Measurements from ENCODE around the gene RAP1GAP2.

RAP1GAP2 gene

DNA sequence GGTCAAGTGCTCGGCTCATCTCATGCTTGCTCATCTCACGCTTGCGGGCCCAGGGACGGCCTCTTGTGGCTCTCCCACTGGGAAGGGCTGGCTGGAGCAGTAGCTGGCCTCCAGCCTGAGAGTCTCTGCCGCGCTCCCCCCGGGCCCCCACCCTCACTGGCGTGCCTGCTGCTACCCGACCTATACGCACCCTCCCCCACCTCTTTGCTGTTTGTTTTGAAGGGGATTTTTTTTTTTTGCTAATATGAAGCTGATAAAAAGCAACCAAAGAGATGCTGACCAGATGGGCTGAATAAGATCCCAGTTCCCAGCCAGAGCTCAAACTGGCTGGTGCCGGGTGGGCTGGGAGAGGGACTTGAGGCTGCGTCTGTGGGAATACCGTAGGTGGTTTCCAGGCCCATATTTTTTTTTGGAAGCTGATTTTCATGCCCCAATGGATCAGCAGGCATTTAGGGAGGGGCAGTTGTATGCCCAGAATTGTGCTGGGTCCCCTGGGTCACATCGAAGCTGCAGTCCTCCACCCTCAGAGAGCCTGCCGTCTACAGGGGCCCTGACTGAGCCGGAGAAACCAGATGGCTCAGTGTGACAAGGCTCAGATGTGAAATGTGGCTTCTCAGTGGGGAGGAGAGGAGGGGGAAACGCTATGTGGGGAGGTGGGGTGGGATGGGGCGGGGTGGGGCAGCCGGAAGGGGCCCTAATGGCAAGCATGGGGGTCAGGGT is 115.0 kb downstream of the RAP1GAP2 start:
- DNase-seq (ENCODE audit: low read depth, low spot score) = no peak

DNA sequence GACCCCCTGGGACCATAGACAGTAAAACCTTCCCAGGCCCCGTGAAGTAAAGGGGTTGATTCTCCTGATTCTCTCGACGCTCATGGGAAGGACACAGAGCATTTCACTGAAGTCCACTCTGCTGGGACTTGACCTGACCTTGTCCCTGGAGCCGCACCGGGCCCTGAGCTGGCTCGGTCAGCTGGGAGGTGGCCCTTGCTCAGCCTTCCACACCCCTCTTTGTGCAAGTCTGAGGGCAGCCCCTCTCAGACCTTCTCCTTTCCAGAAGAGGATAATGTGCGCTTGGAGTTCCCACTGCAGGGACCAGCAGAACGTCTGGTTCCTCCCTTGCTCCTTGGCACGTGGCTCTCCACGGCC is 115.5 kb downstream of the RAP1GAP2 start:
- no peak for DNase-seq (ENCODE audit: low read depth, low spot score)

DNA sequence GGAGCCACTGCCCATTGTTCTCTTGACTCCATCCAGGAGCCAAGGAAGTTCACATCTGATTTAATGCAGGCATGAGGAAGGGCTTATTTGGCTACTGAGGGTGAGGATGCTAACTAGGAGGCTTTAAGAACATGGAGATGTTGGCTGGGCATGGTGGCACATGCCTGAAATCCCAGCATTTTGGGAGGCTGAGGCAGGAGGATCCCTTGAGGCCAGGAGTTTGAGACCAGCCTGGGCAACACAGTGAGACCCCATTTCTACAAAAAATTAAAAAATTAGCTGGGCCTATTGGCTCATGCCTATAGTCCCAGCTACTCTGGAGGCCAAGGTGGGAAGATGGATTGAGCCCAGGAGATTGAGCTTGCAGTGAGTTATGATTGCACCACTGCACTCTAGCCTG is 116.5 kb downstream of the RAP1GAP2 start:
- DNase-seq (ENCODE audit: low read depth, low spot score) = no peak

DNA sequence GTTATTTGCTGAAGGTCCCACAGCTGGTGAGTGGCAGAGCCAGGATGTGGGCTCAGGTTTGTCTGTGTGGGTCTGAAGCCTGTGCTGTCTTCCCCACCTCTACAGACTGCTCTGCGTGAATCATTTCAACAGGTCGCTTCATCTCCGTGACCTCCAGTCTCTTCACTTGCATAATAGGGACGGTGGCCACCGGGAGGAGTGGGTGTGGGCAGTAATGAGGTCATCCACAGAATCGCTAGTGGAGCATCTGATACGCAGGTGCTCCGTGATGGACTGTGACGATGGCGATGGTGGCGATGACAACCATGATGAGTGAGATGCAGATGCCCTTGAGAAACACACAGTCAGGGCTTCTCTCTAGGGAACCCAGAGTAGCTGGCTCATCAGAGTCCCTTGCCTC is 120.2 kb downstream of the RAP1GAP2 start:
- DNase-seq (ENCODE audit: low read depth, low spot score) = no peak

DNA sequence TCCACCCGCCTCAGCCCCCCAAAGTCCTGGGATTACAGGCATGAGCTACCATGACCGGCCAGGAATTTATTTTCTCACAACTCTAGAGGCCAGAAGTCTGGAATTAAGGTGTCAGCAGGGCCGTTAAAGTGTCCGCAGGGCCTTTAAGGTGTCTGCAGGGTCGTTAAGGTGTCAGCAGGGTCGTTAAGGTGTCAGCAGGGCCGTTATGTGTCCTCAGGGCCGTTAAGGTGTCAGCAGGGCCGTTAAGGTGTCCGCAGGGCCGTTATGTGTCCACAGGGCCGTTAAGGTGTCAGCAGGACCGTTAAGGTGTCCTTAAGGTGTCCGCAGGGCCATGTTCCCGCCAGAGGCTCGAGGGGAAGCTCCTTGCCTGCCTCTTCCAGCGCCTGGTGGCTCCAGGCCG is 125.2 kb downstream of the RAP1GAP2 start:
- DNase-seq (ENCODE audit: low read depth, low spot score) = no peak

DNA sequence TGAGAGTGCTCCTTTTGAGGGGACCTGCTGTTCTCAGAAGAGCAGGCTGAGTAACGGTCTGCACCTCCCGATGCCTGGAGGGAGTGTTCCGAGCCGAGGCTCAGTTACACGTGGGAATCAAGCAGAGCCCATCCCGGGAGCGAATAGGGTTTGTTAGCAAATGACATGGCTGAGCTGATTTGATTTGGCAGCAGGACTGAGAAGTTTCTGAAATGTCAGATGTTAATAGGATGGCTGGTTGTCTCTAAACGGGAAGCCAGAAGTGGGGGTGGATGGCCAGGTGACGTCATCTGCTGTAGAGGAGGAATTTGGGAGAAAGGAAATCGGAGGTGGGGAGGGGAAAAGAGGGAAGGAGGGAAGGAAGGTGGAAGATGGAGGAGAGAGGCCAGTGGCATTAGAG is 128.0 kb downstream of the RAP1GAP2 start:
- DNase-seq (ENCODE audit: low read depth, low spot score) = no peak

DNA sequence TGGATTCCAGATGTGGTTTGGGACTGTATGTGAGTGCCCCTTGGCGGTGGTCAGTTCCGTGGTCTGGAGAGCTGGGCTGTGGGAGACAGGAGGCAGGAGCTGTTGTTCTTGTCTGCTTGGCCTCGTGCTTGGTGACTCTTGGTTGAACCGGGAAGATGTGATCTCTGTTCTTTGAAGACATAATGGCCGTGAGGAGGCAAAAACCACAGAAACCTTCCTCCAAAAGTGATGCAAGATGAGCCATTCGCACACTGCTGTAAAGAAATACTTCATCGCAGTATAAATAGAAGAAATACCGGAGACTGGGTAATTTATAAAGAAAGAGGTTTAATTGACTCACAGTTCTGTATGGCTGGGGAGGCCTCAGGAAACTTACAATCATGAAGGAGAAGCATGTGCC is 128.8 kb downstream of the RAP1GAP2 start:
- no peak for DNase-seq (ENCODE audit: low read depth, low spot score)

DNA sequence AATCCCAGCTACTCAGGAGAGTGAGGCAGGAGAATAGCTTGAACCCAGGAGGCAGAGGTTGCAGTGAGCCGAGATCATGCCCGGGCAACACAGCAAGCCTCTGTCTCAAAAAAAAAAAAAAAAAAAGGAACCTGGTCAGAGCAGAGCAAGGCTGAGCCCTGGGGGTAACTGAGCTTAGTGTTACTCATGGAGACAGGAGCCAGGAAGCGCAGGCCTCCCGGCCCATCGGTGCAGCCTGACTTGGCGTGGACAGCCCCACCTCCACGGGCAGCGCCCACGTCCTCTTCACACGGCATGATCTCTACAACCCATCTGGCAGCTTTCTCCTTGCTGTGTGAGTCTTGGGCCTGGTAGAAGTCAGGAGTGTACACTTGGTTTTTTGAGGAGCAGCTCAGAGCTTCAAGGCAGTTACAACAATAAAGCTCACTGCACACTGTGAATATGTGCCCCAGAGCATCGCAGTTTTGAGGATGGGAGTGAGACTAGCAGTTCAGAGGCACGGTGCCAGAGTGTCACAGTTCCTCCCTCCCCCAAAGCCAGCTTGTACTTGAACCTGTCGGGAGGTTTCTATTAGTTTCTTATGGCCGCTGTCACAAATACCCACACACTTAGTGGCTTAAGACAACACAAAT is 129.9 kb downstream of the RAP1GAP2 start:
- no peak for DNase-seq (ENCODE audit: low read depth, low spot score)

DNA sequence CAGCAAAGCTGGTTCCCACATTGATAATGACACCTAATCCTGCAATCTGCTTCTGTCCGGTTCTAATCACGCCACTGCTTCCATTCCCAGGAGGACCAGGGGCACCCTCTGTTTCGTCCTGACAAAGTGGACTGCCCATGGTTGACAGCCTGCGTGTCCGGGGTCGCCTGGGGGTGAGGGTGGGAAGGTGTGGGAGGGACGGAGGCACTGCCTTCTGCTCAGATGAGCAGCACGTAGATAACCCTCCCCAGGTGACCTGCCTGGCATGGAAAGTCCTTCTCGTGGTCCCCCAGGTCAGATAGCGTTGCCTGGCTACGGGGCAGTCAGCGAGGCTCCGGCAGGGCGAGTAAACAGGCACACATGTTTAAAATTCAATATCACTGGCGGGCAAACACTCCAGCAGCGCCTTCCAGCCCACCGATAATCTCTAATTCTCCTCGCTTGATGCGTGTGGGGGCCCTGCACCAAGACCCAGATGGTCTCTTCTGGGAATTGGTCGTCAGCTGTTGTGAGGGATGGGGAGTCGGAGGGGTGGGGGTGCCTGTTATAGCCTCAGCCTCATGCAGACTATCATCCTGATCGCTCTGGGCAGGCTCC is 132.2 kb downstream of the RAP1GAP2 start:
- DNase-seq (ENCODE audit: low read depth, low spot score) = no peak

DNA sequence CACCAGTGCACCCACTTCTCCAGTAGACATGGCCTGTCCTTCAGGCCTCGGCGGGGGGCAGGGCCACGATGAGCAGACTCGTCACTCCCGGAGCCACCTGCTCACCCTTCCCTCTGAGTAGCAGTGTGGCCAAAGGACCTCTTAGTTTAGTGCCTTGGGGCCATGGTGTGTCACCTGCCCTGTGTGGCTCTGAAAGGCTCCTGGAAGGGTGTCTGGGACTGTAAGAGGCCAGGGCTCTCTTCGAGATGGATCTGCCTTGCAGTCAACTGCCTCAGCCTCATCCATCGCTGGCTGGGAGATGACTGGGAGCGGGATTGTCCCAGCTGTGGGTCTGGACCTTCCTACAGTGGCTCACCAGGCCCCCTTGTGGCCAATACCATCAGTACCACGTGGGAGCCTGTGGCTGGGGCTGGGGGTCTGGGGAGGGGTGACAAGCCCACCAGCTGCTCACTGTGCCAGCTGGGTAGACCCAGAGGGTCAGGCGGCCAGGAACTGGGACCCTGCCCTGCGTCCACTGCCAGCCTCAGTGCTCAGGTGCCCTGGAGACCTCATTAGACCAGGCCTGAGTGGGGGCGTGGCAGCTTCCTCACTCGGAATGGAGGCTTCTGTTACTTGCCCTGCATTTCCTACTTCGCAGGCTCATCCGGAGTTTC is 133.8 kb downstream of the RAP1GAP2 start:
- no peak for DNase-seq (ENCODE audit: low read depth, low spot score)

DNA sequence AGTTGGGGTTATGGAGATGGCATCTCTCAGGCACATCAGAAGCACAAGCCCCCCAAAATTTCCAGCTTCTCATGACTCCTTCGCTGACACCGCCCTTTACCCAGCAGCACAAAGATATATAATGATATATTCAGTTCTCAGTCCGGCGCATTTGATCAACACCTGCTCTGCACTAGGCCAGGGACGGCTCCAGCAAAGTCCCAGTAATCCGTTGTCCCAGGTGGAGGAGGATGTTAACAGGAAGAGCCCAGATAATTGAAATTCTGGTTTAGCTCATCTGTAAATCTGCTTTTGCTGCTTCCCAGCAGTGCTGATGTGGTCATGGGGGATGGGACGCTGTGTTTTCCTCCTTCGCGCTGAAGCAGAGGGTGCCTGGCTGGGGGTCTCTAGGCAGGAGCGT is 135.6 kb downstream of the RAP1GAP2 start:
- DNase-seq (ENCODE audit: low read depth, low spot score) = no peak

DNA sequence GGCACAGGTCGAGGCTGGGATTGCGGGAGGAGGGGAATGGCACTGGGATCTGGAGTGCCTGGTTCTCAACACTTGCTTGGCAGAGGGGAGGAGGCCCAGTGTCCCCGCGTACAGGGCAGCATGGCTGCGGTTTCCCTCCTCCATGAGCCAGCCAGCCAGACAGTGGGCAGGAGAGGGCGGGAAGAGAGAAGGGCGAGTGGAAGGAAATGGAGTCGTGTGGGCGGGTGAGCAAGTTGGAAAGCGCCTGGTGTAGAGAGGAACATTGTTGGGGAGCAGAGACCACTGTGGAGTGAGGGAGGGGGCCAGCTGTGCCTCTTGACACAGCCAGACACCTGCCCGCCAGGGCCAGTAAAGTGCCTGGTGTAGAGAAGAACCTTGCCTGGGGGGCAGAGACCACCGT is 136.7 kb downstream of the RAP1GAP2 start:
- no peak for DNase-seq (ENCODE audit: low read depth, low spot score)

DNA sequence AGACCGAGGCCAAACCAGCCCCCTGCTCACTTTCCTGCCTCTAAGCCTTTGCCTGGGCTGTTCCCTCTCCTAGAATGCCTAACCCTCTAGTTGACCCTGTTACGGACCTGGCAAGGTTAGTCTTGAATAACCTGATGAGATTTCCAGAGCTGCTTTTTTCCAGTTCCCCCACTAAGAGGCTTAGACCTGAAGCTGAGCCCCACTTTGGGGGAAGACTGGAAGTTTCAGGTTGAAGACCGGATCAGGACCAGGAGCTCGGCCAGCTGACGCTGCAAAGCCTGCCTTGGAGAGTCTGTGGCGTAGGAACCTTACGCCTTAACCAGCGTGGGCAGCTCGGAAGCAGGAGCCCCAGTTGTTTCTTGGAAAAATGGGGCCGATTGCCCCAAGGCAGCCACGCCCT is 137.4 kb downstream of the RAP1GAP2 start:
- DNase-seq (ENCODE audit: low read depth, low spot score) = no peak

DNA sequence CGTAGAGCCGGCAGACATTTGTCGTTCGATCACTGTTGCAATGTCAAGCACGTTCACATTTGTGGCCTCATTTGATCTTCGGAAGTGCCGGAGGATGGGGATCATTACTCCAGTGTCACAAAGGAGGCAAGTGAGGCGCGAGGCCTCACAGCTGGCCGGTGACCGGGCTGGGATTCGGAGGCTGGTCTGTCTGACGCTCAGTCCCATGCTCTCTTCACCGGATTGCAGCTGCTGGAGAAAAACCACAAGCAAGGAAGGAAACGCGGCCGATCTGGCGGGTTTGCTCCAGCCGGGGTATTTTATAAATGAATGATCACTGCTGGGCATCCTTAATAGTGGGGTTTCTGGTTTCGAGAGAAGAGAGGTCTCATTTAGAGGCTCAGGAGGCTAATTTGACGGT is 139.4 kb downstream of the RAP1GAP2 start:
- no peak for DNase-seq (ENCODE audit: low read depth, low spot score)

DNA sequence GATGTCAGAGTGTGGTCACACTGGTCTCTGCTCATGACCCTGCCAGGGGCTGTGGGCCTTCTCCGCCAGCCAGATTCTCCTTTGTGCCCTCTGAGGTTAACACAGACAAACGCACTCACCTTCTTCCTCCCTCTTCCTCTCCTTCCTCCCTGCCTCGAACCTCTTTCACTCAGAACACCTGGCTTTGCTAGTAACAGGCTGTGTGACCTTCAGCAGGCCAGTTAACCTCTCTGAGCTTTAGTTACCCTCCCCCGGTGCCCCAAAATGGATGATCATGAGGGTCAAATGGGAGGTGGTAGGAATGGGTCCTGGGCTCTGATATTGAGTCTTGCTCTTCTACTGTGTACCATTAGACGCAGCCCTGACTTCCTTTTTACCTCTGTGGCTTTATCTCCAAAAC is 140.1 kb downstream of the RAP1GAP2 start:
- DNase-seq (ENCODE audit: low read depth, low spot score) = no peak

DNA sequence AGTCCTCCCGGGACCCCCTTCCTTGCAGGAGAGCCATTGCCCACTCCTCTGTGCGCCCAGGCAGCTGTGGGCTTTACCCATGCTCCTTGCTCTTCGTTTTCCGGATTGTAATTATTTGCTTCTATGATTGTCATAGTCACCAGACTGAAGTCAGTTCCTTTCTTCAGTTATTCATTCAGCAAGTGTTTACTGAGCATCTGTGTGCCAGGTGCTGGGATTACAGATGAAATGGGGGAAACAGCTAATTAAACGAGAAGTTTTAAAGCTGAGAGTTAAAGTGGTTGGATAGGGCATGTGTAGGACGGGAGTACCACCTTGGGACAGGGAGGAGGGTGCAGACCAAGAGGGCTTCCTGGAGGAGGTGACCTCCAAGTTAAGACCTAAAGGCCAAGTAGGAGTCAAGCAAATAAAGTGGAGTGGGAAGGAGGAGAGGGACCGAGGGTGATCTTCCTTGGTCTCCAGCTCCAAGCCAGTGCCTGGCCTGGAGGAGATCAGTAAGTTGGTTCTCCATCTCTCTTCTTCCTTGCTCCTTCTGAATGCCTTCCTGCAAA is 140.6 kb downstream of the RAP1GAP2 start:
- no peak for DNase-seq (ENCODE audit: low read depth, low spot score)

DNA sequence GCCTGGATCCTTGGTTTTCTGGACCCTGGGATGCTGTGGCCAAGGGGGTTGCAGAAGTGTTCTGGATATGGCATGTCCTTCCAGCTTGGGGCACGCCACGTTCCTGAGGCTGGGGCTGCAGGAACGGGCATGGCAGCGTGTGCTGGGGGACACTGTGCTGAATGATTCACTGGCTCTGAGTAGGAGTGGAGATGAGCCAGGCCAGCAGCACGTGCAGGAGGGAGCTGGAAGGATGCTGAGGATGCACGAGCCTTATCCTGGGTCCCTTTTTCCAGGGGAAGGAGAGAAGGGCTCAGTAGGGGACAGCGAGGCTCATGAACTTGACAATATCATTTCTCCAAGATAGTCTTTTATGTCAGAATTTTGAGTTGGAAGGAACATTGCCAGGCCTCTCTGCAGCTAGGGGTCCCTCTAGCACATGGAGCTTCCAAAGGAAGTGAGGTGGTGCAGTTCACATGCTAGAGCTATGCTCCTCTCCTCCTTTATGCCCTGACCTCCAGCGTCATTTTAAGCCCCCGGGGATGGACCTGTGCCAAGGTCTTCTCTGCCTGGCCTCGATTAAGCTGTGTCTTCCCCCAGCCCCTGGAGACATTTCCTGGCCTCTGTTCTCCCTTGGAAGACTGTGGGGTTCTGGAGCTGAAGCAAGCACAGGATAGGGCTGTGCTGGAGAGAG is 141.2 kb downstream of the RAP1GAP2 start:
- no peak for DNase-seq (ENCODE audit: low read depth, low spot score)

DNA sequence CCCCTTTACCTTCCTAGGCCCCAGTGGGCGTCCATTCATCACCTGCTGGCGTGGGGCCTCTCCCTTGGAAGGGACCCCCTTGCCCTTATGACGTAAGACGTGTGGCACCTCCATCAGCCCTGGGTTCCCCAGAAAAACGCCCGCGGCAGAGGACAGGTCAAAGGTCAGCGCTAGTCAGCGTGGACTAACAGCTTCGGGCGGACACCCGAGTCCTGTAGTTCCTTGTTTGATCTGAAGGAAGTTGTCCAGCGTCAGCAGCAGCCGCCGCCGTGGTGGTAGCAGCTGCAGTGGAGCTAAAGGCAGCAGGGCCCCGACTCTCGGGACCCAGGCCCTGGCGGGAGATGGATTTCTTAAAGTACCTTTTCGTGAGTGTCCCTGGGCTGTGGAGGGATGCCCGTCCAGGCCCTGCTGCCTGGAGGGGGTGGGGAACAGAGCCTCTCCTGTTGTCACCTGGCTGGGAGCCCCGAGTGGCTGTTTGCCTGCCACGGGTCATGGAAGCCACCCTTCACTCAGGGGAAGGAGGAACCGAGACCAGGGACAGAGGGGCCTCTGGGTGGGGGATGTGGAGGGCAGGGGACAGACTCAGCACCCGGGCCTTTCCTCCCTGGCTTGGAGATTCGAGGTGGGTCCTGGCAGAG is 143.6 kb downstream of the RAP1GAP2 start:
- no peak for DNase-seq (ENCODE audit: low read depth, low spot score)

DNA sequence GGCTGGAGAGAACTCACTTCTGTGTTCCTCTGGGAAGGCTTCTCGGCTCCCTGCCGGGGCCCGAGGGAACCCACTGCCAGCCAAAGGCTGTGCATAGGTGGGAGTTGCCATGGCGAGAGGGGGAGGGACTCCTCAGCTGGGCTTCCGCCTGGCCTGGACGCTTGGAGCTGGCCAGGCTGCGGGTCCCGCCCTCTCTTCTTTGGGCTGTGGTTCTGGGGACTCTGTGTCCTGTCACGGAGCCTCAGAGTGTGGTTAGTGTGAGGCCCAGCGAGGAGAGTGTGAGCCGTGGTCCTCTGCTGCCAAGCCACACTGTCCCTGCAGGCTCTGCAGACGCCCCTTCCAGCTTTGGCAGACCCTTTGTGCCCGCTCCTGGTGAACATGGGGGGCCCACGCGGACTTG is 144.1 kb downstream of the RAP1GAP2 start:
- no peak for DNase-seq (ENCODE audit: low read depth, low spot score)

DNA sequence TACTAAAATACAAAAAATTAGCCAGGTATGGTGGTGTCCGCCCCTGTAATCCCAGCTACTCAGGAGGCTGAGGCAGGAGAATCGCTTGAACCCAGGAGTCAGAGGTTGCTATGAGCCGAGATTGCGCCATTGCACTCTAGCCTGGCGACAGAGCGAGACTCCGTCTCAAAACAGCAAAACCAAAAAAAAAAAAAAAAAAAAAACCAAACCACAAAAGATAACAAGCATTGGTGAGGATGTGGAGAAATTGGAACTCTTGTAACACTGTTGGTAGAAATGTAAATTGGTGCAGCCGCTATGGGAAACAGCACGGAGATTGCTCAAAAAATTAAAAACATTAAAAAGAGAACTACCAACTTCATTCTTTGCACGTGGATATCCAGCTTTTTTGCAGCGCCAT is 147.7 kb downstream of the RAP1GAP2 start:
- DNase-seq (ENCODE audit: low read depth, low spot score) = no peak

DNA sequence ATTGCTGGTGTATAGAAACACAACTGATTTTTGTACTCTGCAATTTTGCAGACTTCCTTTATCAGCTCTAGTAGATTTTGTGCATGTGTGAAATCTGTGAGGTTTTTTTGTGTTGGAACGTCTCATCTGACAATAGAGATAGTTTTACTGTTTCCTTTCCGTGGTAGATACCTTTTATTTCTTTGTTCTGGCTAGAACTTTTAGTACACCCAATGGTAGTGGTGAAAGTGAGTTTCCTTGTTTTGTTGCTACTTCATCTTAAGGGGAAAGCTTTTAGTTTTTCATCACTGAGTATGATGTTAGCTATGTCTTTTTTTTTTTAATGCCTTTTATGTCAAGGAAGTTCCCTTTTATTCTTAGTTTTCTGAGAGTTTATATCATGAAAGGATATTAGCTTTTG is 149.1 kb downstream of the RAP1GAP2 start:
- no peak for DNase-seq (ENCODE audit: low read depth, low spot score)

DNA sequence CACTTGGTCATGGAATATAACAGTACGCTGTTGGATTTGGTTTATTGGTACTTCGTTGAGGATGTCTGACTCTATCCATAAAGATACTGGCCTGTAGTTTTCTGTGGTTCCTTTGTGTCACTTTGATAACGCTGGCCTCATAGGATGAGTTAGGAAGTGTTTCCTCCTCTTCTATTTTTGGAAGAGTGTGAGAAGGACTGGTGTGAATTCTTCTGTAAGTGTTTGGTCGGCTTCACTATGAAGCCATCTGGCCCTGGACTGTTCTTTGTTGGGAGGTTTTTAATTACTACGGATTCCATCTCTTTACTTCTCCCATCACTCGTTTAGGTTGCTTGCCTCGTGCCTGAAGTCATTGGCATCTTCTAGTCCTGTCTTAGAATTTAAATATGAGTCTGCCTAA is 149.9 kb downstream of the RAP1GAP2 start:
- DNase-seq (ENCODE audit: low read depth, low spot score) = no peak

Measured in iPS DF 19.7 (cell line).